HG03442 (cell line): ENCODE data around the gene LRRC26.

ENCODE experiments used
- ATAC-seq: cut with Tn5 transposase; IDR thresholded peaks from one replicate; pipeline ENCODE4 v1.9.1; 2021; ENCODE audit warnings: mild to moderate bottlenecking, moderate library complexity; ENCODE audit not compliant: unreplicated experiment

LRRC26 gene

DNA sequence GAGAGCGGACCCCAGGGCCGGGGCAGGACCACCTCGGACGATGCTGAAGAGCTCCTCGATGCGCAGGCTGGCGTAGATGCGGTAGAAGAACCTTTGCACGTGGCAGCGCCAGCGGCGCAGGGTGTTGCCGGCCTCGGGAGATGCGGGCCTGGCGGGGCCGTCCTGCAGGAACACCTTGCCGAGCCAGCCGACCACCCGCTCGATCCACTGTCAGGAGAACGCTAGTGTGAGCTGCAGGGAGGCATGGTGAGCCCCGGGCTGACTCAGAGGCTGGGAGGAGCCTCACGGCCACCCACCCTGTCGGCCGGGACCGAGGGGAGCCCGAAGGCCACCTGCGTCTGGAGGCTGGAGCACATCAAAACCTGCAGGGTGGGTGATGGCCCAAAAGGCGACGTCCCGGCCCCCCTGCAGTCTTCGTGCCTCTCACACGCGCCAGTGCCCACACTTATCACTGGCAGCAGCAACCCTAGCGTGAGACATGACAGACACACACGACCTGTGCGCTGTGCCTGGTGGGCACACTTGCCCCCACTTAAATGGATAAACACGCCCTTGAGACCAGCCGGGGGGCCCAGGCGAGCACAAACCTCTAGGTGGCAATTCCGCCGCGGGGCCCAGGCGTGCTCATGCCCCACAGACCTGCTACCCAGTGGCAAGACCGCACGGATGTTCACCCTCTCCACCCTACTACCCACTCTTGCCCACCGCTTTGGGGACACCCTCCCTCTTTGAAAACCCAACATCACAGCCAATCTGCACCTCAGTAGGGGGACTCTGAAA lies 15.2 kb upstream of the LRRC26 start:
- no peak for ATAC-seq

DNA sequence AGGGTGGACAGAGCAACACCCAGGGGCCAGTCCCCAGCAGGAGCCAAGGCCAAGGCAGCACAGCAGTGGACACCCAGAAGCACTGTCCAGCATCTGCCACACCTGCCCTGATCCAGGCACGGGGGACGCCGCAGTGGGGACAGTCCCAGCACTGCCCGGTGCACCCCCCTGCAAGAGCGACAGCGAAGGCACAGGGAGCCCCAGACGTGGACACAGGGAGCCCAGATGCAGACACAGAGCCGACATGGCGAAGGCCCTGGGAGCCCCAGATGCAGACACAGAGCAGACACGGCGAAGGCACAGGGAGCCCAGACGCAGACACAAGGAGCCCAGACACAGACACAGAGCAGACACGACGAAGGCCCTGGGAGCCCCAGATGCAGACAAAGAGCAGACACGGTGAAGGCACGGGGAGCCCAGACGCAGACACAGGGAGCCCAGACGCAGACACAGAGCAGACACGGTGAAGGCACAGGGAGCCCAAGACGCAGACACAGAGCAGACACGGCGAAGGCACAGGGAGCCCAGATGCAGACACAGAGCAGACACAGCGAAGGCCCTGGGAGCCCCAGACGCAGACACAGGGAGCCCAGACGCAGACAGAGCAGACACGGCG lies 14.2 kb upstream of the LRRC26 start:
- ATAC-seq: no peak

DNA sequence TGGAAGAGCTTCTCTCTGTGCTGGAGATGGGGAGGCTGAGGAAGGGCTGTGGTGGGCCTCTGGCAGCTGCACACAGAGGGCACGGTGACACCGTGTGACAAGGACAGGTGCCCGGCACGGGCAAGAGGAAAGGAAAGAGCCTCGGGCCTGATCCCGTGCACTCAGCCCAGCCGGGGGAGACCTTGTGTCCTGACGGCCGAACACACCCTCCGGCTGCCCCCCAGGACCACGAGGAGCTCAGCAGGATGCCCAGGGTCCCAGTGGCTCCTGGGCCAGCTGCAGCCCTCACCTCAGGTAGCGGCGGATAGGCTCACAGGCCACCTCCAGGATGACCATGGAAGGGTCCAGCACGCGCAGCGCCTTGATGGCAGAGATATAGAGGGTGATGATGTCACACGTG lies 13.0 kb upstream of the LRRC26 start:
- no peak for ATAC-seq

DNA sequence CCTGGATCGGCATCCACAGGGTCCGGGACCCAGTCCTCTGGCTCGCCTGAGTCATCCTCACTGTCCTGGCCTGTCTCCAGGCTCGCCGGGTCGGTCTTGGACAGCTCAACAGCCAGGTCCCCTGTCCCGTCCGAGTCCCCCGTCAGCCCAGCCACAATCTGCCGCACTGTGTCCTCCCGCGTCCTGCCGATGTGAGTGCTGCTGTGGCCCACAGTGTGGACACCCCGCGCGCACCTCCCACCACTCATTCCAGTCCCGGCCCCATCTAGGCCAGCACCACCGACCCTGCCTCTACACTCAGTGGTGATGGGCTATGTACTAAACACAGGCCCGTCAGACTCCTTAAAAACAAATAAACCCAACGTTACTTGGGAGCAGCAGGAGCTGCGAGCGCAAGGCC lies 11.8 kb upstream of the LRRC26 start:
- no peak for ATAC-seq

DNA sequence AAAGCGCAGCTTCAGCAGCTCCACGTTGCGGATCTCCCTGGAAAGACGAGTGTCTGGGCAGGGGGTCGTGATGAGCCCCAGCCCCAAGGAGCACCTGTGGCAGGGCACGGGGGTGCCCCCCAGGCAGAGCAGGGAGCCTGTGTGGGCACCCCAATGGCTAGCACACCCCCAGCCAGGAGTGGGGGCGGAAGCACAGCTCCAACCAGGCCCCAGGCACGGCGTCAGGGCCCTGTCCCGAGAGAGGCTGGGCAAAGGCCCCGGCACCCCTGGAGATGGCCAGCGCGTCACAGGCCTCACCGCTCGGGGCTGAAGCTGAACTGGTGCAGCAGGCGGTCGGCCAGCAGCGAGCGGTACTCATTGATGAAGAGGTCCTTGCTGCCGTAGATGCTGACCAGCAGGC lies 10.6 kb upstream of the LRRC26 start:
- ATAC-seq: no peak

DNA sequence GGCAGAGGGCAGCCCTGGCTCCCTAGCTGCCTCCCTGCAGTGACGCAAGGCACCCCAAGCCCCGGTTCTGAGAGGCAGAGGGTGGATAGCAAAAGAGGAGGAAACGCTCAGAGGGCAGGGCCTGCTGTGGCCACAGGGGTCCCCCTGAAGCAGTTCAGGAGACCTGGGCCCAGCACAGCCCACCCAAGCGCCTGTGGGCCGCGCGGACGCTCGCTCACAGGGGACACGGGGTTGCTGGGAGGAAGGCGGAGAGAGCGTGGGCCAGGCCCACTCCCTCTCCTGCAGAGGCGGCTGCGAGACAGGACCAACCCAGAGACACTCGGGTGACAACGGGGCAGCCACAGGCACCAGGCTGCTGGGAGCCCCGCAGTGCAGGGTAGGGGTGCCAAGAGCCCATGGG lies 9.9 kb upstream of the LRRC26 start:
- ATAC-seq: no peak

DNA sequence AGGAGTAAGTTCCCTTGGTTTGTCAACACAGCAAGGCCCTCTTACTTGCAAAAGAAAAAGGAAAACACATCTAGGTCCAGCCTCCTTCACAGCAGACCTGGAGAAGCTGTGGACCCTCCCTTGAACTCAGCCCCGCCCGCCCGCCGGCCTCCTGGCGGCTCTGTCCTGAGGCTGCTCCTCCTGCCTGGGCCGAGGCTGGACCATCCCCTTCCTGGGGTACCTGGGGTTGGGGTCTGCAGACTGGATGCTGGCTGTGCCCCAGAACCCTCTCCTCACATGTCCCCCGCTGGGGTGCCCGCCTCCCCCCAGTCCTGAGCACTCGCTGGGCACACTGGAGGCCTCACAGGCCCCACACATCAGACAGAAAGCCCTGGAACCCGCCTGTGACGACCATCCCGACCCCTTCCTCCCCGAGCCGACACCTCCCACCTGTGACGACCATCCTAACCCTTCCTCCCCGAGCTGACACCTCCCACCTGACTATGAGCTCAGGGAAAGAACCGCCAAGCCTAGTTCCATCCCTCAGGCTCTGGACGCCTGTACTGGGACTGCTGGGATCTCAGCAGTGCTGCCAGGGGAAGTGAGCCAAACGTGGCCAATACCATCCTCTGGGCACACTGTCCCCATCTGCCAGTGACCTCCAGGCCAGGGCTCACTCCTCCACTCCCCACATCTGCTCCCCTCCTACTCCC lies 9.2 kb upstream of the LRRC26 start:
- no peak for ATAC-seq

DNA sequence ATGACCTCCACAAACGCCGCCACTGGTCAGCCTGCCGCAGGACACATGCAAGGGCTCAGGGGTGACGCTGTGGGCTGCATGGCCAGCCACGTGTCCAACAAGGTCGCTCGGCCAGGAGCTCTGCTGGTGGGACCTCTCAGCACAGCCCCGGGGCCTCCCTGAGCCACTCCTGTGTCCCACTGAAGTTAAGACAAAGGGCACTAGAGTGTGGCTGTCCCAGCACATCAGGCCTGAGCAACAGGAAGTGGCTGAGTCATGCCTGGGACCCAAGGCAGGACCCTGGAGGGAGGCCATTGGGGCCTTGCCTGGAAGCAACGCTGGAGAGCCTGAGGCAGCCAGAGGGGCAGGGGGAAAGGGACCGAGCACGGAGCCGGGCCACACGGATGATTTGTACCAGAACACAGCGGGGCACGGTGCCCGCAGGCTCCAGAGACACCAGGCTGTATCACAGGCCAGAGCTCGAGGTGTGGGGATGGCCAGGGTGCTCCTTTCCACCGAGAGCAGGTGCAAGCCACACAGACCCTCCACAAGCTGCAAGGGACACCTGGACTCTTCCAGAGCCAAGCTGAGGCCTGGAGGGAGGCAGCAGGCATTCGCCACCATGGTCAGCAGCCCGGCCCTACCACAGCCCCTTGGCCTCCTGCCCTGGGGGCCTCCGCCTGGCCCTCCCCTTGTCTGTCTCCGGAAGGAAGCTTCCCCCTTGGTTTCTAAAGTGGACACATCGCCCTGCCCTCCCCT lies 8.5 kb upstream of the LRRC26 start:
- ATAC-seq: no peak

DNA sequence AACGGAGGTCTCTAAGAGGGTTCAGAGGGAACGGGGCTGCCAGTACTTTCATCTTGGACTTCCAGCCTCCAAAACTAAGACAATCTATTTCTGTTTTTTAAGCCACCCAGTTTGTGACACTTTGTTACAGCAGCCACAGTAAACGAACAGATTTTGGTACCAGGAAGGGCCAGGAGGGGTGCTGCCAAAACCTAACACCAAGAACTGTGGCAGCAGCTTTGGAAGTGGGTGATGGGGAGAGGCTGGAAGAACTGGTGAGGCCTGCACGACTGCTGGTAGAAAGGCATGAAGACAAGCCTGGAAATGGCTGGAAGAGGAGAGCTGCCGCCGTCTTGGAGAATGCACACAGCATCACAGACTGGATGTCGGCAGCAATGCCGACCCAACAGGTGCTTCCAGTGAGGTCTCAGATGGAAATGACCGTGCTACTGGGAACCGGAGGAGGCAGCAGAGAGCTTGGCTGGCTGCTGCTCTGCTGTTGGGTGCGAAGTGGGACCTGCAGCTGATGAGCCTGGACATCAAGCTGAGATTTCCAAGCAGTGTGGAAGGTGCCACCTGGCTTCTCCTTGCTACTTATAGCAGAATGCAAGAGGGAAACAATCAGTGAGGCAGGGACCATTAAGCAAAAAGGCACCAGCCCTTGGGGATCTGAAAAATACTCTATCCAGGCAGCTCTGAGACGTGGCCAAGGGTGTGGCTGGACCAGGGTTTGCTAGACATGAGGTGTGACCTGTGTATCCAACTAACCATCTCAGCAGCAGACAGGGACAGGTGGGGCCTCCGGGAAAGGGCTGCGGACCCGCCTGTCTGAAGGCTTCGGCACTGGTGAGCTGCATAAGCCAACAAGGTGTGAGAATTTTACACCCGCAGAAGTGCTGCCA lies 6.7 kb upstream of the LRRC26 start:
- ATAC-seq: no peak

DNA sequence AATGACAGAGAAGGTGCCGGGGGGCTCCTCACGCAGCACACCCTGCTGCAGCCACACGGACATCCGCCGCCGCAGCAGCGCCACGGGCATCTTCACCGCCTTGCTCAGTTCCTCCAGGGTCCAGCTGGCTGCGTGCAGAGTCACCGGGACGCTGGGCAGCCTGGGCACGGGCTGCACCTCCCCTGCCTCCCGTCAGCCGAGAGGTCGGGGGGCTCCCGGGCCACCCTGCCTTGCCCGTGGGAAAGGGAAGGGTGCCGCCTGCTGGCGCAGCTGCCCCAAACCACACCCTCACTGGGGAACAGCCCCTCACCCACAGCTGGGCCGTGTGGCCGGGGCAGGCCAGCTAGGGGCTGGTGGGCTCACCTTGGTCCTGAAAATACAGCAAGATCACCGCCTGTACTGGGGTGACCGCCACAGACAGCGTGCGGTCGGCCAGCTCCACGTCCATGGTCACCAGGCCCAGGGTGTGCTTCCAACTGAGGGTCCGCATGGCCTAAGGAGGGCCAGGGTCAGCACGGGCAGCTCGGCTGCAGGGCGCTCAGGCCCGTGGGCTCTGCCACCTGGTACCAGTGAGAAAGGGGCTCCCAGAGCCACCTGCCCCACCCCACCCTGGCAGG lies 5.6 kb upstream of the LRRC26 start:
- no peak for ATAC-seq

DNA sequence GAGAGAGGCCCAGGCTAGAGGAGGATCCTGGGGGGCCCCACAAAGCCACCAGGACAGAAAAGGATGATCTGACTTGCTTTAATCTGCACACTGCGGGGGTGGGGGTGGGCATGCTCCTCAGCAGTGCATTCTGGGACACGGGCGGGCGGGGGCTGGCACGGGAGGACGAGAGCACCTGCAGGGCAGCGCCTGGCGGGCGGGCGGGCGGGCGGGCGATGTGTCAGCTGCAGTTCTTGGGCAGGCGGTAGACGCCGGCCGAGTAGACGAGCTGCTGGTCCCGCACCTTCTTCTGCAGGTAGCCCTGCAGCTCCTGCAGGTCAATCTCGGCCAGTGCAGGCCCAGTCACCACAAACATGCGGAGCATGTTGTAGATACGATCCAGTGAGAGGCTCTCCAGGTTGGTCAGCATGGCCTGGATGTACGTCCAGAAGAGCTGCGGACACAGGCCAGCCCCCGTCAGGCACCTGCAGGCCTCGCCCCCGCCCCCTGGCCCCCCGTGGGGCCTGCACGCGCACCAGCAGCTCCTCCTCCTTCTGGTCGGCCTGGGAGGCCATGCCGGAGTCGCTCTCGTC lies 5.0 kb upstream of the LRRC26 start:
- no peak for ATAC-seq

DNA sequence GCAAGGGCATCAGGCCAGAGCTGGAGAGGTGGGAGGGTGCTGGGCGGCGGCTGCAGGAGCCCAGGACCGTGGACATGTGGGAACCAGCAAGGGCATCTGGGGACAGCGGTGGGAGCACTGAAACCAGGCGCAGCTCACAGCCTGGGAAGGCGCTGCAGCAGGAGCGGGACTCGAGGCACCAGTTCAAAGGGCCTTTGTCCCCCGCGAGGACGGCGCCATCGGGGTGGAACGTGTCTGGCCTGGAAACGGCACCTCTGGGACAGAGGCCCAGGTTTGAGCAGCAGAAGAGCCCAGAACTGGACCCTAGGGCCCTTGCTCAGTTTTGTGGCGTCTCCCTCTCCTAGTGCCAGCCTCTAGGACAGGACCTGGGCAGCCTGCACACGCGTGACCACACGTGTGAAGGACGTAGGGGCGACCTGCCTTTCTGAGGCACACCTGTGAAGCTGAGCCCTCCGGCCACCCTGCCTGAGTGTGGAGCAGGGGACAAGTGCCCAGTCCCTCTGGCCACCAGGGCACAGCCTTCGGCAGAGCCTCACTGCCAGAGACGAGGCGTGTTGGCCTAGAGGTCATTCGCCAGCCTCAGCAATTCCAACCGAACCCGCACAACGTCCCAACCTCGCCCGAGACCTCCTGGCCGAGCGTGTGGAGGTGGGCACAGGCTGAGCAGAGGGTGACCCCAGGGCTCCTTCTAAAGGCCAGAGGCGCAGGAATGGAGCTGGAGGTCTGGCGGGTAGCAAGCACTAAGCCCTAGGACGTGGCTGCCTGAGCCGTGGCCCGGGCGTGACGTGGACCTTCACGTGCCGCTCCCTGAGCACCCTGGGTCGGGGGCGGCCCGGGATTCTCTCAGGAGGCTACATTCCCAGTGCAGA lies 4.2 kb upstream of the LRRC26 start:
- ATAC-seq: no peak

DNA sequence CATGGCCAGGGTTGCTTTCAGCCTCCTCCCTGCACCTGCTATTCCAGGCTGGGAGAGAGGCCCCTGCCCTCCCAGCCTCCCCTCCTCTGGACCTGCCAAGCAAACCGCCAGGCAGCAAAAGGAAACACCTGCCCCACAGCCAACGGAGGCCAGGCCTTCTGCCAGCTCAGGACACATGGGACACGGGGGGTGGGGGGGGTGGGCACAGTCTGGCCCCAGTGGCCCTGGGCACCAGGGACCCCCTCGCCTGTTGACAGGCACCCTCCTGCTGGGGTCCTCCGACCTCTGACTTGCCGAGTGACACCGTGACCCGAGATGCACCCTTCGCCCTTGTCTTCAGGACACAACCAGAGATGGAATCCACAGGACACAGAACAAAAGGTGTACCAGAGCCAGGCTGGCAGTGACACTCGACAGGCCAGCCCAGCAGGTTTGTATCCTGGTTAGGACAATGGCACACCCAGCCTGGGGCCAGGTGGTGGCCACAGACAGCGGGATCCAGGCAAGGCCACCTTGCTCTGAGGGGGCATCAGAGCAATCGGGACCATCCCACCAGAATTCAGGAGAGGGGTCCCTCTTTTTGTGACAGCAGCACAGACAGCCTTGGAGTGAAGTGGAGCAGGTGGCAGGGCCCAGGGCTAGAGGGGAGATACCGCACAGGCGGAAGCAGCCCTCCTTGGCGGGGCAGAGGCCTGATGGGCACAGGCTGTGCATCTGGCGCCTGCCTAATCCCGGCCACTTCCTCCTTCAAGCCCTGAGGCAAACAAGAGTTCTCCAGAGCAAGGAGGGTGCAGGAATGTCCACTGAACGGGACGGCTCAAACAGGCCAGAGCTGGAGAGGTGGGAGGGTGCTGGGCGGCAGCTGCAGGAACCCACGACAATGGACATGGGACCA lies 3.3 kb upstream of the LRRC26 start:
- no peak for ATAC-seq

DNA sequence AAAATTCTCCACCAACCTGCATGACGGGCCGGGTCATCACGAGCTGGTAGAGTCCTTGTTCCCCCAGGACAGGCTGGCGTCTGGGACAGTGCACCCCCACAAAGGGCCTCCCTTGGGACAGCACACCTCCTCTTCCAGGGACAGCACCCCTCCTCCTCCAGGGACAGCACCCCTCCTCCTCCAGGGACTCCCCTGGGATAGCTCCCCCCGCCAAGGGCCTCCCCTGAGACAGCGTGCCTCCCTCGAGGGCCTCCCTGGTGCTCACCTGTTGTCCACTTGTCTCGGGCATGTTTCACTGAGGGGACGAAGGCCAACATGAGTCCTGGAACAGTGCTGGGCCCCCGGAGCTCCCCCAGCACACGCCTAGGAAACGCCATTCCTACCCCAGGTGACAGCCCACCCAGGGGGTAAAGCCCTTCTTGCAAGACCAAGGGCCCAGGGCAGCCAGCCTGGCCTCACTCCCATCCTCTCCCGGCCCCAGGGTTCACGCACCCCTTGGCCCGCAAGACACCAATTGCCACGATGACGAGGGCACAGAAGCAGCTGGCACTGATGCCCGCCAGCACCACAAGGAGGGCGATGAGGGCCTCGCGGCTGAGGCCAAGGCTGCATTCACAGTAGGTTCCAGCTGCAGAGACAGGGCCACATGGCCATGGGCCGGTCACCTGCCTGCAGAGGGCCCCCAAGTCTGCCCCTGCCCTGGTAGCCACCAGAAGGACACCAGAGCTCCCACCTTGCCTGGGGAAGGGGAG lies 1.5 kb upstream of the LRRC26 start:
- ATAC-seq: no peak

DNA sequence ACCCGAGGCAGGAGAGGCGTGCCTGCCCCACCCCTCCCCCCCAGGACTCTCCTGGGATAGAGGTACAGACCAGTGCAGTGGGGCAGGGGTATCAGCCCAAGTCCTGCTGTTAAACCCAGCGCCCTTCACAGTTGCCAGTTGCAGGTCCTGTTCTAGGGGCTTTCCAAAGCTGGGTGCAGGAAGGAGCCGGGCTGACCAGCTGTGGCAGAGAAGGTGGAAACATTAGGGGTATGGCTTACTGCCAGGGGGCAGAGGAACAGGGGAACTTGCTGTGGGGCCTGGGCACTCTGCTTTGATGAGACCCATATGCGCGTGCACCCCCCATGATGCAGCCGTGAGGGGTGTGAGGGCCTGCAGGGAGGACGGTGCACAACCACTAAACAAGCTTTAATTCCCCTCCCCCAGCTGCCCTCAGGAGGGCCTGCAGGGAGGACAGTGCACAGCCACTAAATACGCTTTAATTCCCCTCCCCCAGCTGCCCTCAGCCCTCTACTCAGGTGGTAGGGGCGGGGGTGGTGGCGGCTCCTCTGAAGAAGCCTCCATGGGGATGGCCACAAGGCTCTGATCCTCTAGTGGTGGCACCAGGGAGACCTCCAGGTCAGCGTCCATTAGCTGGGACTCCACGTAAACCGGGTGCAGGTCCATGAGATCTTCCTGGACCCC lies 766 bp upstream of the LRRC26 start:
- no peak for ATAC-seq
